G401 (cell line): Measurements from ENCODE around the gene KRTAP5-6. TPM values are rescaled to one million over a fixed set of nuclear protein-coding genes. Genes with fewer than 3 reads are reported as not detected.

Experiments
- DNase-seq: peaks from one replicate; pipeline ENCODE4 v3.0.0-alpha.2; 2015; ENCODE audit warnings: low spot score
- in situ Hi-C: cut with HindIII; loops from 2 replicates; pipeline ENCODE4 v1.10.0; 2016; ENCODE audit warnings: low sequenced_read_pairs, mixed read lengths
- total RNA-seq: library from RNA; depleted of rRNA; stranded (reverse); fragments of >200 nt; shearing (Covaris generic); gene quantifications from 2 replicates; pipeline ENCODE4 v1.2.3, GENCODE V29; 2014; rRNA removed

Gene KRTAP5-6
- total RNA-seq, 1 experiment from 2014 or later, result not detected

- no peak for DNase-seq
- in situ Hi-C loops, result no loop called here
Measured at GRCh38 chr11:1742869-1743584, 46.0 kb downstream of the KRTAP5-6 start.

GRCh38 chr11:1743585-1744136 is 46.7 kb downstream of the KRTAP5-6 start:
- DNase-seq, result no peak
- in situ Hi-C loops, result no loop called here

- in situ Hi-C loops, result no loop called here
- DNase-seq, result peak; percentile 72
Measured at GRCh38 chr11:1744137-1744886, 47.3 kb downstream of the KRTAP5-6 start.

DNA sequence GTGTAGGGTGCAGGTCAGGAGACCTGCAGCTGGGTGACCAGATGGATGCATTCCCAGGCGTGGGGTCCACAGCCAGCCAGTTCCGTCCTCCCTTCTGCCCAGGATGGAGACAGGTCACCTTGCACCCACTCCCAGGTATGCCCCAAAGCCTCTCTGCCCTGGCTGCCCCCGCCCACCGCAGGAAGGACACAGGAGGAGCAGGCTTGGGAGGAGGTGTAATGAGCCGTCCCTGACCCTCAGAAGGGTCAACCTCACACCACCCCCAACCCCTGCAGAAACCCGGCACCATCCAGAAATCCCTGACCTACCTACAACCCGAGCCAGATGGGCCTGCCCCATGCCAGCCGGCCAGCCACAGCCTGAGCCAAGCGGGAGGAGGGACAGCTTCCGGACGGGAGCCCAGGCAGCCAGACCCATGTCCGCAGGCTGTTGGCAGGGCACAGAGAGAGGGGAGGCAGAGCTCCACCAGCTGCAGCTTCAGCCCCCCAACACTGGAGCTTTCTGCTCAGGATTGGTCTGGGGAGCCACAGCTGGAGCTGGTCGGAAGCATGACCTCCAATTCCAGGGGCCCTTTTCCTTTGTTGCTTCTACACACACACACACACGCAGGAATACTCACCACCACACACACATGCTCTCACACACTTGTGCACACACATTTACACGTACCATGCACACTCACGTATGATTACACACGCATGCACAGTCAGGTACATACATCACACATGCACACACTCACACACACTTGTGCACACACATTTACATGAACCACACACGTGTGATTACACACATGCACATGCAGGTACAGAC is 48.1 kb downstream of the KRTAP5-6 start:
- in situ Hi-C loops, result no loop called here
- peak; percentile 91 for DNase-seq

- no peak for DNase-seq
Measured at GRCh38 chr11:1745701-1746320, 48.8 kb downstream of the KRTAP5-6 start.

GRCh38 chr11:1746511-1746931 is 49.5 kb downstream of the KRTAP5-6 start:
- in situ Hi-C loops, result no loop called here
- no peak for DNase-seq

More at GRCh38 chr11:1745701-1746320, 48.8 kb downstream of the KRTAP5-6 start:
- in situ Hi-C loops, result no loop called here

GRCh38 chr11:1746956-1747752 is 50.2 kb downstream of the KRTAP5-6 start:
- no peak for DNase-seq
- in situ Hi-C loops, result no loop called here

Other genes starting within 250 kb of the KRTAP5-6 start
- gene MOB2, start 210.4 kb upstream of the KRTAP5-6 start, total RNA-seq, result 27.4 and 39.9 TPM in 2 replicates
- gene DUSP8, start 124.9 kb upstream of the KRTAP5-6 start, total RNA-seq, result 1.5 and 8.9 TPM in 2 replicates
- not detected in 2 replicates for gene KRTAP5-1, start 111.9 kb upstream of the KRTAP5-6 start, total RNA-seq
- gene KRTAP5-2, start 98.9 kb upstream of the KRTAP5-6 start, total RNA-seq, result not detected in 2 replicates
- not detected in 2 replicates for gene KRTAP5-3, start 88.7 kb upstream of the KRTAP5-6 start, total RNA-seq
- gene KRTAP5-4, start 75.1 kb upstream of the KRTAP5-6 start, total RNA-seq, result not detected in 2 replicates
- gene KRTAP5-5, start 67.4 kb upstream of the KRTAP5-6 start, total RNA-seq, result not detected in 2 replicates
- not detected in 2 replicates for gene IFITM10, start 53.4 kb downstream of the KRTAP5-6 start, total RNA-seq
- gene CTSD, start 66.7 kb downstream of the KRTAP5-6 start, total RNA-seq, result 192 and 219 TPM in 2 replicates
- not detected in 2 replicates for gene SYT8, start 137.8 kb downstream of the KRTAP5-6 start, total RNA-seq
- gene TNNI2, start 141.8 kb downstream of the KRTAP5-6 start, total RNA-seq, result not detected in 2 replicates
- 0.20 TPM in 1 of 2 replicates, not detected in the other for gene LSP1, start 155.9 kb downstream of the KRTAP5-6 start, total RNA-seq
- not detected in 2 replicates for gene PRR33, start 194.7 kb downstream of the KRTAP5-6 start, total RNA-seq
- not detected in 2 replicates for gene TNNT3, start 222.5 kb downstream of the KRTAP5-6 start, total RNA-seq